ENCODE measurements around the gene OPCML.
A peak's percentile ranks its signal among the peaks of the same experiment; 100 is the strongest.

The OPCML gene

GRCh38 chr11:132743601-132744000, 788.7 kb downstream of the OPCML start:
- no peak for DNase-seq
- Mint-ChIP-seq H3K36me3 (ENCODE audit: low read depth) (no peaks in the 10 kb centered on the region), H3K27me3 (ENCODE audit: low read depth, poor library complexity) (peaks cover 4% of the 10 kb centered on the region), H3K9me3 (peaks cover 7% of the 10 kb centered on the region), H3K4me1 (peaks cover 6% of the 10 kb centered on the region), H3K4me3 (no peak overlapping the region), H3K27ac (no peak overlapping the region)
- TF ChIP-seq, protein P1, sequence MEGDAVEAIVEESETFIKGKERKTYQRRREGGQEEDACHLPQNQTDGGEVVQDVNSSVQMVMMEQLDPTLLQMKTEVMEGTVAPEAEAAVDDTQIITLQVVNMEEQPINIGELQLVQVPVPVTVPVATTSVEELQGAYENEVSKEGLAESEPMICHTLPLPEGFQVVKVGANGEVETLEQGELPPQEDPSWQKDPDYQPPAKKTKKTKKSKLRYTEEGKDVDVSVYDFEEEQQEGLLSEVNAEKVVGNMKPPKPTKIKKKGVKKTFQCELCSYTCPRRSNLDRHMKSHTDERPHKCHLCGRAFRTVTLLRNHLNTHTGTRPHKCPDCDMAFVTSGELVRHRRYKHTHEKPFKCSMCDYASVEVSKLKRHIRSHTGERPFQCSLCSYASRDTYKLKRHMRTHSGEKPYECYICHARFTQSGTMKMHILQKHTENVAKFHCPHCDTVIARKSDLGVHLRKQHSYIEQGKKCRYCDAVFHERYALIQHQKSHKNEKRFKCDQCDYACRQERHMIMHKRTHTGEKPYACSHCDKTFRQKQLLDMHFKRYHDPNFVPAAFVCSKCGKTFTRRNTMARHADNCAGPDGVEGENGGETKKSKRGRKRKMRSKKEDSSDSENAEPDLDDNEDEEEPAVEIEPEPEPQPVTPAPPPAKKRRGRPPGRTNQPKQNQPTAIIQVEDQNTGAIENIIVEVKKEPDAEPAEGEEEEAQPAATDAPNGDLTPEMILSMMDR (IDR thresholded peaks at IDR 0.05): no peak

- no peaks in the 10 kb centered on the region for H3K36me3 Mint-ChIP-seq (ENCODE audit: low read depth)
- H3K27me3 Mint-ChIP-seq (ENCODE audit: low read depth, poor library complexity): peaks cover 3% of the 10 kb centered on the region
- H3K9me3 Mint-ChIP-seq: peaks cover 8% of the 10 kb centered on the region
- TF ChIP-seq, protein P1 (IDR thresholded peaks at IDR 0.05): no peak
- H3K27ac Mint-ChIP-seq: no peak overlapping the region
- H3K4me1 Mint-ChIP-seq: no peaks in the 10 kb centered on the region
- H3K4me3 Mint-ChIP-seq: no peak overlapping the region
- no peak for DNase-seq
These were observed 789.4 kb downstream of the OPCML start for GRCh38 chr11:132742929-132743328.

DNA sequence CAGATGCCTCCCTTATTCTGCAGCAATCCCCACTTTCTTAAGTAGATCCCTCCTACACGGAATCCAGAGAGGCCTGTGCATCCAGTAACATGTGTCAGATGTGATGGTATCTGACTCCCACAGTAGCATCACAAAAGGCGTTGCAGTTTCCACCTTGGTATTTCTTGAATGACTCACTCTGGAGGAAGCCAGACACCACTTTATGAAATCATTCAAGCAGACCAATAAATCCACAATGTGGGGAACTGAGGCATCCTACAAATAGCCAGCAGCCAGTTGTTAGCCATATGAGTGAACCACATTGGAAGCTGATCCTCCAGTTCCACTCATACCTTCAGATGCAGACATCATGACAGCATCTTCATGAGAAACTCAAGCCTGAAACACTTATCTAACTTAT, 798.1 kb downstream of the OPCML start:
- no peaks in the 10 kb centered on the region for H3K36me3 Mint-ChIP-seq (ENCODE audit: low read depth)
- H3K27ac Mint-ChIP-seq: no peak overlapping the region
- no peaks in the 10 kb centered on the region for H3K27me3 Mint-ChIP-seq (ENCODE audit: low read depth, poor library complexity)
- no peaks in the 10 kb centered on the region for H3K4me1 Mint-ChIP-seq
- no peak for DNase-seq
- peaks cover 7% of the 10 kb centered on the region for H3K9me3 Mint-ChIP-seq
- TF ChIP-seq, protein P1 (IDR thresholded peaks at IDR 0.05): no peak
- H3K4me3 Mint-ChIP-seq: no peak overlapping the region

- DNase-seq: no peak
- H3K36me3 Mint-ChIP-seq (ENCODE audit: low read depth): no peaks in the 10 kb centered on the region
- TF ChIP-seq, protein P1 (IDR thresholded peaks at IDR 0.05): no peak
- H3K4me3 Mint-ChIP-seq: no peak overlapping the region
- no peak overlapping the region for H3K27ac Mint-ChIP-seq
- H3K27me3 Mint-ChIP-seq (ENCODE audit: low read depth, poor library complexity): peaks cover 10% of the 10 kb centered on the region
- H3K9me3 Mint-ChIP-seq: peaks cover 30% of the 10 kb centered on the region
- H3K4me1 Mint-ChIP-seq: peaks cover 21% of the 10 kb centered on the region
These were observed 804.3 kb downstream of the OPCML start for GRCh38 chr11:132728026-132728425.

GRCh38 chr11:132721526-132721925, 810.8 kb downstream of the OPCML start:
- Mint-ChIP-seq H3K27me3 (ENCODE audit: low read depth, poor library complexity) (peaks cover 20% of the 10 kb centered on the region), H3K36me3 (ENCODE audit: low read depth) (no peaks in the 10 kb centered on the region), H3K9me3 (peaks cover 21% of the 10 kb centered on the region), H3K4me1 (peaks cover 46% of the 10 kb centered on the region), H3K27ac (peak overlapping the region; percentile 66), H3K4me3 (no peak overlapping the region)
- no peak for DNase-seq
- TF ChIP-seq, protein P1 (IDR thresholded peaks at IDR 0.05): no peak

- Mint-ChIP-seq H3K9me3 (peaks cover 5% of the 10 kb centered on the region), H3K27ac (no peak overlapping the region), H3K4me1 (peaks cover 65% of the 10 kb centered on the region), H3K4me3 (no peak overlapping the region), H3K27me3 (ENCODE audit: low read depth, poor library complexity) (peaks cover 18% of the 10 kb centered on the region), H3K36me3 (ENCODE audit: low read depth) (no peaks in the 10 kb centered on the region)
- no peak for DNase-seq
- TF ChIP-seq, protein P1 (IDR thresholded peaks at IDR 0.05): no peak
These were observed 812.6 kb downstream of the OPCML start for GRCh38 chr11:132719684-132720083.

Data from nephron progenitor cell (in vitro differentiated cells).